ENCODE data around the gene NPY2R.

- TF ChIP-seq CTCF (IDR thresholded peaks at IDR 0.05), result no peak
- no peak for TF ChIP-seq EZH2 (IDR thresholded peaks at IDR 0.05; ENCODE audit: borderline replicate concordance, insufficient read depth, low read depth, low read length, poor library complexity, severe bottlenecking)
These were observed 20.4 kb upstream of the NPY2R start for GRCh38 chr4:155187989-155188388.
